Endodermal cell (in vitro differentiated cells): ENCODE measurements around the gene DMRTC2. TPM values are rescaled to one million over a fixed set of nuclear protein-coding genes. Genes with fewer than 3 reads are reported as not detected.

ENCODE experiments used
- DNase-seq: peaks from one replicate; pipeline ENCODE4 v3.0.0-alpha.2; 2017
- H3K27ac ChIP-seq: 2 replicates; pipeline ENCODE4 v1.5.1; 2013; ENCODE audit warnings: mild to moderate bottlenecking, low read depth, low read length, moderate library complexity
- H3K27me3 ChIP-seq: 2 replicates; pipeline ENCODE4 v1.6.1; 2013; ENCODE audit warnings: mild to moderate bottlenecking, low read length, moderate library complexity; ENCODE audit not compliant: insufficient read depth, control insufficient read depth, poor library complexity, severe bottlenecking
- H3K36me3 ChIP-seq: 2 replicates; pipeline ENCODE4 v1.7.0; 2013; ENCODE audit warnings: mild to moderate bottlenecking, low read length, moderate library complexity; ENCODE audit not compliant: control insufficient read depth, insufficient read depth
- H3K4me1 ChIP-seq: one replicate; pipeline ENCODE4 v1.7.0; 2013; ENCODE audit warnings: low read length; ENCODE audit not compliant: control insufficient read depth, insufficient read depth
- H3K4me3 ChIP-seq: 2 replicates; pipeline ENCODE4 v1.5.1; 2013; ENCODE audit warnings: mild to moderate bottlenecking, low read length, moderate library complexity
- H3K9ac ChIP-seq: 2 replicates; pipeline ENCODE4 v1.6.1; 2013; ENCODE audit warnings: mild to moderate bottlenecking, low read length, moderate library complexity; ENCODE audit not compliant: poor library complexity, severe bottlenecking; ENCODE audit errors: extremely low read depth
- H3K9me3 ChIP-seq: 2 replicates; pipeline ENCODE4 v1.6.1; 2013; ENCODE audit warnings: mild to moderate bottlenecking, low read length, moderate library complexity; ENCODE audit not compliant: control insufficient read depth
- H3K27ac Mint-ChIP-seq: 2 replicates; pipeline ENCODE4 v1.8.0; 2020; ENCODE audit warnings: mixed read lengths
- H3K27me3 Mint-ChIP-seq: 2 replicates; pipeline ENCODE4 v1.8.0; 2021; ENCODE audit warnings: mild to moderate bottlenecking, mixed read lengths; ENCODE audit not compliant: insufficient read depth
- H3K36me3 Mint-ChIP-seq: 2 replicates; pipeline ENCODE4 v1.8.0; 2020; ENCODE audit warnings: low read depth, mixed read lengths
- H3K4me1 Mint-ChIP-seq: 2 replicates; pipeline ENCODE4 v1.8.0; 2020; ENCODE audit warnings: mixed read lengths
- H3K4me3 Mint-ChIP-seq: 2 replicates; pipeline ENCODE4 v1.8.0; 2020; ENCODE audit warnings: mild to moderate bottlenecking, moderate library complexity, mixed read lengths
- H3K9me3 Mint-ChIP-seq: 2 replicates; pipeline ENCODE4 v1.8.0; 2020; ENCODE audit warnings: mild to moderate bottlenecking, mixed read lengths
- CTCF ChIP-seq: fragments of 200-600 bp; sonication (generic); conservative IDR thresholded peaks from 2 replicates; pipeline ENCODE4 v1.5.0; 2021; ENCODE audit warnings: antibody characterized with exemption, mild to moderate bottlenecking
- WGBS, 2 experiments: methylation state at CpG; one replicate each; pipeline versions ENCODE4 v1.1.5 to v1.1.7; 2013; ENCODE audit warnings: missing lambda C conversion rate in 2 of 2, mixed read lengths in 1 of 2; ENCODE audit not compliant: insufficient coverage in 1 of 2, insufficient read length in 1 of 2; 5-methylcytosine and 5-hydroxymethylcytosine counted together
- total RNA-seq, 2 donors: library from RNA; stranded (reverse); fragmentation: NEBNext Ultra II Directional in 1 of 2; extraction: Animal tissue kit (Norgen Biotek cat#: 25700) in 1 of 2; gene quantifications; 2 replicates in 1 of 2; 3 replicates in 1 of 2; pipeline ENCODE4 v1.2.1, GENCODE V29; 2021

Gene DMRTC2
- total RNA-seq, 2 donors from 2014 or later, result not detected

GRCh38 chr19:41864374-41864773 lies 19.5 kb downstream of the DMRTC2 start:
- H3K36me3 ChIP-seq, result peaks cover 82% of the 10 kb centered on the region
- H3K27ac ChIP-seq, result no peak overlapping the region
- Mint-ChIP-seq H3K27ac (peak overlapping the region; percentile 74), H3K9me3 (no peaks in the 10 kb centered on the region), H3K4me1 (peaks cover 42% of the 10 kb centered on the region), H3K36me3 (peaks cover 77% of the 10 kb centered on the region), H3K27me3 (no peaks in the 10 kb centered on the region), H3K4me3 (no peak overlapping the region)
- TF ChIP-seq CTCF, result no peak
- WGBS, 2 experiments, result 92 to 98% methylated on average over 2 to 5 of the region's 5 CpGs
- H3K4me3 ChIP-seq, result peak overlapping the region; percentile 57
- no peak for DNase-seq
- H3K9ac ChIP-seq, result peak overlapping the region; percentile 5
- H3K9me3 ChIP-seq, result no peaks in the 10 kb centered on the region
- peaks cover 31% of the 10 kb centered on the region for H3K4me1 ChIP-seq
- no peaks in the 10 kb centered on the region for H3K27me3 ChIP-seq

- Histone ChIP-seq H3K9ac (peak overlapping the region; percentile 11), H3K36me3 (peaks cover 92% of the 10 kb centered on the region), H3K27ac (no peak overlapping the region), H3K9me3 (no peaks in the 10 kb centered on the region), H3K27me3 (no peaks in the 10 kb centered on the region), H3K4me1 (peaks cover 29% of the 10 kb centered on the region), H3K4me3 (no peak overlapping the region)
- no peak for DNase-seq
- no peak for TF ChIP-seq CTCF
- Mint-ChIP-seq H3K4me3 (no peak overlapping the region), H3K27ac (peak overlapping the region; percentile 25), H3K4me1 (peaks cover 37% of the 10 kb centered on the region), H3K36me3 (peaks cover 86% of the 10 kb centered on the region), H3K27me3 (no peaks in the 10 kb centered on the region), H3K9me3 (no peaks in the 10 kb centered on the region)
- 96 to 98% methylated on average over 2 to 3 of the region's 3 CpGs for WGBS, 2 experiments
Measured at GRCh38 chr19:41866284-41866683, 21.4 kb downstream of the DMRTC2 start.

- no peak overlapping the region for H3K4me3 ChIP-seq
- H3K4me1 Mint-ChIP-seq, result peaks cover 22% of the 10 kb centered on the region
- H3K27ac Mint-ChIP-seq, result peak overlapping the region; percentile 90
- no peaks in the 10 kb centered on the region for H3K9me3 Mint-ChIP-seq
- peak overlapping the region; percentile 15 for H3K4me3 Mint-ChIP-seq
- no peak overlapping the region for H3K9ac ChIP-seq
- peaks cover 13% of the 10 kb centered on the region for H3K4me1 ChIP-seq
- H3K27me3 ChIP-seq, result no peaks in the 10 kb centered on the region
- H3K27ac ChIP-seq, result no peak overlapping the region
- DNase-seq, result peak; percentile 59
- peaks cover 78% of the 10 kb centered on the region for H3K36me3 ChIP-seq
- no peaks in the 10 kb centered on the region for H3K9me3 ChIP-seq
- WGBS, 2 experiments, result 95 to 97% methylated on average over 7 to 10 of the region's 10 CpGs
- peaks cover 68% of the 10 kb centered on the region for H3K36me3 Mint-ChIP-seq
- no peaks in the 10 kb centered on the region for H3K27me3 Mint-ChIP-seq
- no peak for TF ChIP-seq CTCF
Measured at GRCh38 chr19:41868120-41868988, 23.5 kb downstream of the DMRTC2 start.
